Common myeloid progenitor, CD34-positive (primary cell): ENCODE data around the gene AGBL4.

Experiments used
- CTCF ChIA-PET: fragments of 350-600 bp; sonication (Branson Sonifier 250); formaldehyde crosslinking; loops from one replicate; lab custom pipeline; 2021; ENCODE audit warnings: antibody characterized with exemption; lab: Charles Lee
- POLR2A ChIA-PET: fragments of 350-600 bp; sonication (Branson Sonifier 250); formaldehyde crosslinking; loops from one replicate; lab custom pipeline; 2021; ENCODE audit warnings: antibody characterized with exemption; lab: Charles Lee
- DNase-seq, 3 donors: peaks; one replicate each; pipeline versions ENCODE4 v3.0.0 to v3.0.0-alpha.2; 2013
- H3K27ac ChIP-seq, 2 experiments: 1 replicate in 1 of 2; 2 replicates in 1 of 2; pipeline ENCODE4 v1.7.0; 2013; ENCODE audit warnings: inconsistent platforms in 2 of 2, low read length in 2 of 2, mild to moderate bottlenecking in 2 of 2, low read depth in 1 of 2, moderate library complexity in 1 of 2; ENCODE audit not compliant: severe bottlenecking in 2 of 2, insufficient read depth in 1 of 2, poor library complexity in 1 of 2
- H3K27me3 ChIP-seq, 5 experiments: replicated peaks in 2 of 5; 1 replicate in 3 of 5; 2 replicates in 2 of 5; pipeline versions ENCODE4 v1.6.1 to v1.7.0; 2013; ENCODE audit warnings: low read length in 4 of 5, mild to moderate bottlenecking in 2 of 5, moderate library complexity in 2 of 5, inconsistent platforms in 1 of 5; ENCODE audit not compliant: insufficient read depth in 5 of 5, control insufficient read depth in 4 of 5
- H3K36me3 ChIP-seq, 4 experiments: 1 replicate in 2 of 4; 2 replicates in 2 of 4; pipeline versions ENCODE4 v1.6.1 to v1.7.0; 2013; ENCODE audit warnings: low read length in 3 of 4, control low read depth in 1 of 4, mild to moderate bottlenecking in 1 of 4; ENCODE audit not compliant: control insufficient read depth in 4 of 4, insufficient read depth in 4 of 4
- H3K4me1 ChIP-seq, 4 experiments: 1 replicate in 3 of 4; 2 replicates in 1 of 4; pipeline versions ENCODE4 v1.6.1 to v1.7.1; 2013; ENCODE audit warnings: low read length in 3 of 4, mild to moderate bottlenecking in 3 of 4, control low read depth in 1 of 4, inconsistent platforms in 1 of 4, moderate library complexity in 1 of 4; ENCODE audit not compliant: control insufficient read depth in 4 of 4, insufficient read depth in 4 of 4; ENCODE audit errors: control extremely low read depth in 1 of 4
- H3K4me3 ChIP-seq, 7 experiments: 1 replicate in 4 of 7; 2 replicates in 3 of 7; pipeline versions ENCODE4 v1.5.1 to v1.7.0; 2013; ENCODE audit warnings: mild to moderate bottlenecking in 7 of 7, low read length in 6 of 7, moderate library complexity in 6 of 7, inconsistent platforms in 2 of 7, low read depth in 2 of 7, control low read depth in 1 of 7; ENCODE audit not compliant: insufficient read depth in 4 of 7, control insufficient read depth in 1 of 7; ENCODE audit errors: extremely low read depth in 1 of 7
- H3K9me3 ChIP-seq, 5 experiments: 1 replicate in 4 of 5; 2 replicates in 1 of 5; pipeline versions ENCODE4 v1.6.1 to v1.7.1; 2013; ENCODE audit warnings: low read length in 4 of 5, mild to moderate bottlenecking in 2 of 5, inconsistent platforms in 1 of 5, low read depth in 1 of 5, moderate library complexity in 1 of 5; ENCODE audit not compliant: control insufficient read depth in 4 of 5, insufficient read depth in 2 of 5; ENCODE audit errors: control extremely low read depth in 1 of 5
- WGBS: methylation state at CpG from one replicate; pipeline ENCODE4 v1.1.5; 2013; ENCODE audit not compliant: insufficient coverage; 5-methylcytosine and 5-hydroxymethylcytosine counted together

The AGBL4 gene

GRCh38 chr1:48846441-48846840, 1177.3 kb downstream of the AGBL4 start:
- no CpG with 5 or more reads among the region's 1 CpG for WGBS
- peaks cover under 1 to 2% (median 1%) of the 10 kb centered on the region in 4 experiments for H3K4me1 ChIP-seq
- H3K4me3 ChIP-seq = no peak overlapping the region
- no peak overlapping the region for H3K27ac ChIP-seq
- H3K9me3 ChIP-seq = peaks cover 0 to 2% (median 0%) of the 10 kb centered on the region in 5 experiments
- no peaks in the 10 kb centered on the region for H3K27me3 ChIP-seq
- no peak for DNase-seq
- ChIA-PET CTCF (no interaction called here), POLR2A (no interaction called here)
- no peaks in the 10 kb centered on the region for H3K36me3 ChIP-seq

- Histone ChIP-seq H3K27me3 (peaks cover 0 to 2% (median 0%) of the 10 kb centered on the region in 5 experiments), H3K27ac (no peak overlapping the region), H3K36me3 (no peaks in the 10 kb centered on the region), H3K4me3 (no peak overlapping the region), H3K9me3 (peaks cover 0 to 2% (median 0%) of the 10 kb centered on the region in 5 experiments), H3K4me1 (no peaks in the 10 kb centered on the region)
- no peak for DNase-seq
- CTCF ChIA-PET = no interaction called here
- 95% methylated on average over 3 of the region's 3 CpGs for WGBS
- POLR2A ChIA-PET = no interaction called here
Measured at GRCh38 chr1:48844187-48844586, 1179.6 kb downstream of the AGBL4 start.

- Histone ChIP-seq H3K4me1 (no peaks in the 10 kb centered on the region), H3K4me3 (no peak overlapping the region), H3K9me3 (peaks cover 0 to 2% (median 0%) of the 10 kb centered on the region in 5 experiments), H3K27me3 (peaks cover 0 to 2% (median 0%) of the 10 kb centered on the region in 5 experiments), H3K36me3 (no peaks in the 10 kb centered on the region), H3K27ac (no peak overlapping the region)
- POLR2A ChIA-PET = no interaction called here
- CTCF ChIA-PET = interaction anchor here (1.2 kb wide), 1 partner anchor 24 kb away, joined by 3 read pairs; no protein-coding TSS in a partner anchor
- DNase-seq = no peak
- WGBS = no CpG with 5 or more reads among the region's 2 CpGs
Measured at GRCh38 chr1:48841966-48842365, 1181.8 kb downstream of the AGBL4 start.

- POLR2A ChIA-PET = no interaction called here
- H3K36me3 ChIP-seq = no peaks in the 10 kb centered on the region
- no peak overlapping the region for H3K27ac ChIP-seq
- 80% methylated on average over 1 of the region's 3 CpGs for WGBS
- DNase-seq = peak in 1 of 3 donors; percentile 6
- peaks cover 0 to 2% (median 0%) of the 10 kb centered on the region in 5 experiments for H3K9me3 ChIP-seq
- H3K27me3 ChIP-seq = peaks cover 0 to 2% (median 0%) of the 10 kb centered on the region in 5 experiments
- no peak overlapping the region for H3K4me3 ChIP-seq
- CTCF ChIA-PET = interaction anchor here (0.9 kb wide), 1 partner anchor 24 kb away, joined by 3 read pairs; no protein-coding TSS in a partner anchor
- H3K4me1 ChIP-seq = no peaks in the 10 kb centered on the region
Measured at GRCh38 chr1:48841461-48841860, 1182.3 kb downstream of the AGBL4 start.

GRCh38 chr1:48831120-48831978, 1192.4 kb downstream of the AGBL4 start:
- Histone ChIP-seq H3K27me3 (peaks cover 0 to 9% (median 0%) of the 10 kb centered on the region in 5 experiments), H3K9me3 (no peaks in the 10 kb centered on the region), H3K4me3 (no peak overlapping the region), H3K27ac (no peak overlapping the region), H3K36me3 (no peaks in the 10 kb centered on the region), H3K4me1 (no peaks in the 10 kb centered on the region)
- ChIA-PET CTCF (no interaction called here), POLR2A (no interaction called here)
- no peak for DNase-seq
- 90% methylated on average over 2 of the region's 4 CpGs for WGBS

GRCh38 chr1:48830715-48831114, 1193.0 kb downstream of the AGBL4 start:
- no peaks in the 10 kb centered on the region for H3K9me3 ChIP-seq
- H3K36me3 ChIP-seq = no peaks in the 10 kb centered on the region
- peaks cover 0 to 13% (median 0%) of the 10 kb centered on the region in 5 experiments for H3K27me3 ChIP-seq
- CTCF ChIA-PET = interaction anchor here (0.7 kb wide), 1 partner anchor 21 kb away, joined by 3 read pairs; no protein-coding TSS in a partner anchor
- H3K27ac ChIP-seq = no peak overlapping the region
- H3K4me3 ChIP-seq = no peak overlapping the region
- no peaks in the 10 kb centered on the region for H3K4me1 ChIP-seq
- WGBS = 100% methylated on average over 1 of the region's 2 CpGs
- POLR2A ChIA-PET = no interaction called here
- no peak for DNase-seq

- H3K27me3 ChIP-seq = peaks cover 0 to 15% (median 0%) of the 10 kb centered on the region in 5 experiments
- ChIA-PET CTCF (no interaction called here), POLR2A (no interaction called here)
- no peaks in the 10 kb centered on the region for H3K4me1 ChIP-seq
- H3K27ac ChIP-seq = no peak overlapping the region
- H3K9me3 ChIP-seq = no peaks in the 10 kb centered on the region
- H3K4me3 ChIP-seq = no peak overlapping the region
- DNase-seq = no peak
- H3K36me3 ChIP-seq = no peaks in the 10 kb centered on the region
Measured at GRCh38 chr1:48829446-48829845, 1194.3 kb downstream of the AGBL4 start.
